Esophagus mucosa (tissue), 1 donor: ENCODE data around the gene BIN1. TPM values are rescaled to one million over a fixed set of nuclear protein-coding genes. Genes with fewer than 3 reads are reported as not detected.

Source experiments
- ATAC-seq: fragments of 200-7000 bp; cut with Tn5 transposase; one replicate; pipeline ENCODE4 v1.9.1; 2020
- total RNA-seq: library from RNA; stranded (reverse); gene quantifications from one replicate; pipeline ENCODE4 v1.2.4, GENCODE V29; 2023
- donor health status: DM: yes; HTN: yes; CAD: no.

BIN1 gene
- total RNA-seq, 1 donor from 2014 or later, result 4.5 TPM

DNA sequence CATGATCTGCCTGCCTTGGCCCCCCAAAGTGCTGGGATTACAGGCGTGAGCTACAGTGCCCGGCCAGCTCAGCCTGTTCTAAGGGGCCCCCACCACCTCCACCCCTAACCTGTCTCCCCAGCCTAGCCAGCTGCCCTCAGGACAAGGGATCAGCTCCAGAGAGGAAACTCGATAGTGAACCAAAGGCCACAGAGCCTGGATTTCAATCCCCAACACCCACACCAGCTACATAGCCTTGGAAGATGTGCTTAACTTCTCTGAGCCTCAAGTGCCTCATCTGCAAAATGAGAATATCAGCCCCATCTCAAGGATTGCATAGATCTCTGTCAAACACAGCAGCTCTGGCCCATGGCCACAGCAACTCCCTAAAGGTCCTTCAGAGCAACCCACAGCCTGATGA lies 32.0 kb downstream of the BIN1 start:
- no peak for ATAC-seq

DNA sequence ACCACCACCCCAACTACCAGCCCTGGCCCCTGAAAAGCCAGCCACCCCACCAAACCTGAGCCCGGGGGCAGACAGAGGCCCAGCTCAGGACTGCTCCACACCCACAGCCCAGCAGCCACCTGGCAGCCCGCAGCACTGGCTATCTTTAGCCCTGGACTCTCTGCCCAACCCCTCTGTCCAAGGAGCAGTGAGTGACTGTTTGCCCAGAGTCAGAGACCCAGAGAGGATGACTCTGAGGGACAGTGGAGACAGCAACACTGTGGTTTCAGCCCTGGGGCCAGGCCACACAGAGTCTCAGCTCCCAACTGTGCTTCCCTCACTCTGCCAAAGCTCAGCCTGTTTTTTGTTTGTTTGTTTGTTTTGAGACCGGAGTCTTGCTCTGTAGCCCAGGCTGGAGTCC lies 32.6 kb downstream of the BIN1 start:
- ATAC-seq, result no peak

DNA sequence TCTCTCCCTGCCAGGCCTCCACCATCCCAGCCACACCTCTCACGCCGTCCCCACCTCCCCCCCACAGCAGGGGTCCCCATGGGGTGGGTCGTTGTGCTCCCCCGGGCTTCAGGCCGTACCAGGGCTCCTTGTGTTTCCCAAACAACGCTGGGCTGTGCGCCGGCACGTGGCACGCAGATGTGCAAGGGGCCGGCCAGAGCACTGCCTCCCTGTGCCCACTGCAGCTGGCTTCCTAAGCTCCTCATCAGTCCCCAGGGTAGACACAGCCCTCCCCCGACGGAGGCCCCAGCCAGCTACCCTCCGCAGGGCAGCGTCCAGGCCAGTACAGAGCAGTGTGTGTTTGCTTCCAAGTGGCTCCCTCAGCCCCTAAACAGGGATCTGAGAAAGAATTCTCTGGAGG lies 34.0 kb downstream of the BIN1 start:
- ATAC-seq, result no peak

DNA sequence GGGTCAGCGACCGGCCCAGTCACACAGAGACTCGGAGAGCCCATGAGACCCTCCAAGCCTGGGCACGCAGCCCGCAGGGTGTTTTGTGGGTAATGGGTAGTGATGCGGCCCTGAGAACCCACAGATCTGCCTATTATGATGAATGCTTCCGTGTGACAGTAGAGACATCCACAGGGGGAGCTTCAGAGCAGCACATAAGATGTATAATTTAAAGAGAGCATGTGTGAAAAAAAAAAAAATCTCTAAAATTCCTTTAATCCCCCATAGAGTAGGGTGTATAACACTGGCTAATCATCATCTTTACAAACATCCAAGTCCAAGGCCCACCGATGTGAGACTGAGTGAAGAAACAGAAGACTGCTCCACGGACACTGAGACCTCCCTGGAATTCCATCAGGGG lies 34.6 kb downstream of the BIN1 start:
- ATAC-seq, result no peak

DNA sequence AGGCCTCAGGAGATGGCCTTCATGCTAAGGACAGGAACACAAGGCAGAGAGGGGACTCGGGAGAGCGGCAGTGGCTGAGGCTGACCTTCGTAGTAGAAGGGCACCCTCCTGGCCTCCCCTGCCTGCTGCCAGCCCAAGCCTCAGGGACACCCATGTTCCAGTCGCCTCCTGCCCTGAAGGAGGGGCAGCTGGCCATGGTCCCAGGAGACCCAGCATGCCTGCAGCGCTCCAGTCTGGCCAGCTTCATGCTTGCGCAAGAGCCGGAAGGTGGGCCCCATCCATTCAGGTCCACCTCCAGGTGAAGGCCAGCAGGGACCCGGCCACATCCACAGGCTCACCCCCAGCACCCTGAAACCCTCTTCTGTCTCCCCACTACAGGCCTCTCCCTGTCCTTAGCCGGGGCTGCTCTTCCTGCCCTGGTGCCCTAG lies 35.0 kb downstream of the BIN1 start:
- ATAC-seq, result no peak

DNA sequence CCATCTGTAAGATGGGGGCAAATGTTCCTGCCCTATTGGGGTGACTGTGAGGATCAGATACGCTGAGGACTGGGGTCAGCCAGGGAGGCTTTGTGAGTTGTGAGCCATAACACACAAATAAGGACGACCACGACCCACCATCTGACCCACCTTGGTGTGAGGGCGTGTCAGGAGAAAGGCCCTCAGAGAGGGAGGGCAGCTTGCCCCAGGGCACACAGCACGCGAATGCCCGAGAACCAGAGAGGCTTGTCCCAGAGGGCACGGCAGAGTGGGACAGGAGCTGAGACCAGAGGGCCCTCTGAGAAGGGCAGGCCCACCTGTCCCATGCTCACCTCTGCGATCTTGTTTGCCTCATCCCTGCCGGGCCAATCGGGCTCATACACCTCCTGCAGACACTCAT lies 36.7 kb downstream of the BIN1 start:
- no peak for ATAC-seq

DNA sequence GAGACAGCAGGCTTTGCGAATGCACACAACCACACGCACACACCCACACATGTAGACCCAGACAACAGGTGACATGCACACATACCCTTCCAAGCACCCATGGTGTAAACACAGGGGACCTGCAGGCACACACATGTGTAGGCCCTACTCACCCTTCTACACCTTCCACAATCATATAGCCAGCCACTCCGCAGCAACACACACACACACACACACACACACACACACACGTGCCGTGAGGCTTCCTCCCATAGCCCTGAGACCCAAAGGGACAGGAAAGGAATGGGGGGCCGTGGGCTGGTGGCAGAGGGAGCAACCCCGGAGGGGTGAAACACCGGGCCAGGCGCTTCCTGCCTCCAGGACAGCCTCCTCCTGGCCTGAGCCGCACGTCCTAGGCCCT lies 37.4 kb downstream of the BIN1 start:
- ATAC-seq, result no peak

DNA sequence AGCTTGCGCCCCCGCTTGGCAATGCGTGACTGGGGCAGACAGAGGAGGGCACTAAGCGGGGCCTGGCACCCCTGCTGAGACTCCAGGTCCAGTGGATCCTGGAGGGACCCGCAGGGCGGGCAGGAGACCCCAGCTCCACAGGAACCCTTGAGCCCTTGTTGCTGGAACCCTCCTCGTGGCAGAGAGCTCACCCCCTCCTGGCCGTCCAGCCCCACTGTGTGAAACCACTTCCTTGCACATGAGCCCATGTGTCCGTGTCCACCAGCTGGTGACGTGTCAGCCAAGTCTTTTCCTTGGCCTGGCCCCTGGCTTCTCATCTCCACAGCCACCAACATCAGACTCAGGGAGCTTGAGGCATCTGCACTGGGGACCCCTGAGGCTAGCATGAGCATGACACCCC lies 38.0 kb downstream of the BIN1 start:
- ATAC-seq, result no peak

DNA sequence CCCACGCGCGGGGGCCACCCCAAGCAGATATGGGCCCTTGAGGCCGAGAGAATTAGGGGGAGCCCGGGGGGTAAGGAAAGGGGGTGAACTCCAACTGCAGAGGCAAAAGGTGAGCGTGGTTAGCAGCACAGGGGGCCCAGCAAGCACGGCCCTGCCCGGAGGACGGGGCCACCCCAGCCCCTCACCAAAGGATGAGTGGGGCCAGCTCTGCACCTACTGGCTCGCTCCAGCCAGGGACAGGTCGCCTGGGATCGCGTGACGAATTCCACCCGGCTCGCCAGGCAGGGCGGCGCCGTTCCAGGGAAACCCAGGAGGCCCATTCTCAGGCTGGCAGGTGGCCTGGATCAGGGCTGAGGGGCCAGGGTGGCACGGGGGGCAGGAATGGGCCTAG lies 38.6 kb downstream of the BIN1 start:
- ATAC-seq, result no peak

DNA sequence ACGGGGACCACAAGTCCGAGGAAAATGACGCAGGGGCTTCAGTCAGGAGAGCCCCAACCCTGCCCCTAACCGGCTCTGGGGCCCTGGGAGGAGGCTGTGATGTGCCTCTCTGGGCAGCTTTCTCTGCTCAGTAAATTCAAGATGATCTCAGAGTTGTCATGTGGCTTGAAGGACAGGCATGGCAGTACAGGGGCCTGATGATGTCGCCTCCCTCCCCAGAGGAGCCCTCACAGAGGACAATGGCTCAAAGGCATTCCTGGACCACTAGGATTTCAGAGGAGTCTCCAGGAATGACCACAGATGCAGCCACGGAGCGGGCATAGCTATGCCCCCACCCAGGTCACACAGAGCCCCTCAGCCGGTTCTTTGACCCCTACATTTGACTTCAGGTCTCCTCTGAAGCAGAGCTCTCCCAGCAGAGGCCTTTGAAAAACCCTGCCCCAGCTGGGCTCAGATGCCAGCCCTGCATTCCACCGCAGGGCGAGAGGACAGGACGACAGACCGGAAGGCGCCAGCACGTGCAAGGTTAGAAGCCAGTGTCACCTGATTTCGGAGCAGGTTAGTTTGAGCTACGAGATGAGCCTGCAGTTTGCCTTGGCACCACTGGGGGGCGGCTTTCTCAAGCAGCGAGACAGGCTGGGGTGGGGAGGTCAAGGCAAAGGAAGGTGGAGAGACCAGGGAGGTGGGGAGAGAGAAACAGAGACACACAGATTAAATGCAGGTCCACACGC lies 39.2 kb downstream of the BIN1 start:
- peak; percentile 31 for ATAC-seq

DNA sequence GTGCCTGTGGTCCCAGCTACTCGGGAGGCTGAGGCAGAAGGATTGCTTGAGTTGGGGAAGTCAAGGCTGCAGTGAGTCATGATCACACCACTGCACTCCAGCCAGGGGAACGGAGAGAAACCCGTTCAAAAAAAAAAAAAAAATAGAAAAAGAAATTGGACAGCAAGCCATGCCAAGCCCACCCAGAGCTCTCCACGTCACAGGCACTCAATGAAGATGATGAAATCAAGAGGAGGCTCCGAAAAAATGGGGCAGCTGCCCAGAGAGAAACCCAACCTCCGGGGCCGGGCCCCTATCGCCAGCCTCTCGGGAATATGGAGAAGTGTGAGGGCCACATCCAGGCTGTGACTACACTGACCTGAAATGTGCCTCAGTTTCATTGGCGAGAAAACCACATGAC lies 40.0 kb downstream of the BIN1 start:
- no peak for ATAC-seq

DNA sequence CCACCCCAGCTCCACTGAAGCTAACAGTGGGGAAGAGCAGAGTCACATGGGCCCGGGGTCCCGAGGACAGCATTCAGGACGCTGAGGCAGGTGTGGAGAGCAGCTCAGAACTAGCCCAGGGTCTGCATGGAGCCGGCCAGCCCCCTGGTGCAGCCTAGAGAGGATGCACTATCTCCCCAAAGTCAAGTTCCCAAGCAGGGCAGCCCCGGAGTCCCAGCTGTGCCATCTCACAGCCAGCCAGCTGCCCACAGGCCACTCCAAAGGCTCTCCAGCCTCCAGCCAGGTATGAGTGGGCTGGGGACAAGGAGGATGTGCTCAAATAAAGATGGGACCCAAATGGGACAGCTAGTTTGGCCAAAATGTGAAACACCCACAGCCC lies 41.0 kb downstream of the BIN1 start:
- ATAC-seq, result no peak

DNA sequence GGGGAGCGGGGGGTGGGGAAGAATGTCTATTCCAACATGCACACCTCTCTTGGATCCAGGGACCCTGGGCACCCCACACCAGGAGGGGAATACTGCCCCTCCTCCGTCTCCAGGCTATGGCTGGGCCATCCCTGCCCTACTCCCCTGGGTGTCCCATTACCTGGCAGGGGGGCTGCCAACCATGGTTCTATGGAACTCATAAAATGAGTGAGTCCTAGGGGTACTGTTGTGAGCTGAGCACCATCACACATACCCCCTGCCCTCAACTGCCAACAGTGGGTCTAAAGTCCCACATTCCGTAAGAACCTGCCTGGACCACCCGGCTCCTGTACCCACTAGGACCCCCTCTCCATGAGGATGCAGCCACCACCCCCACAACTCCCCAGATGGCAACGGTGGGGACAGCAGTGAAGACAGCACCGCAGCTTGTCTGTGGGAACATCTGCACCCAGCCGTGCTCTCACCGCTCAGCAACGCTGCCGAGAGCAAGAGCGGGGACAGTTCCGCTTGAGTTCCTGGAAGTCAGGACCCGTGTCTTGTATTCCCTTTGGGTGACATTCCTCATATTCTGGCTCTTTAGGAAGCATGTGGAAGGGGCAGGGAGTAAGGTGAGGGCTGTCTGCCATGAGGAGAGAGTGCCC lies 41.5 kb downstream of the BIN1 start:
- ATAC-seq, result no peak

DNA sequence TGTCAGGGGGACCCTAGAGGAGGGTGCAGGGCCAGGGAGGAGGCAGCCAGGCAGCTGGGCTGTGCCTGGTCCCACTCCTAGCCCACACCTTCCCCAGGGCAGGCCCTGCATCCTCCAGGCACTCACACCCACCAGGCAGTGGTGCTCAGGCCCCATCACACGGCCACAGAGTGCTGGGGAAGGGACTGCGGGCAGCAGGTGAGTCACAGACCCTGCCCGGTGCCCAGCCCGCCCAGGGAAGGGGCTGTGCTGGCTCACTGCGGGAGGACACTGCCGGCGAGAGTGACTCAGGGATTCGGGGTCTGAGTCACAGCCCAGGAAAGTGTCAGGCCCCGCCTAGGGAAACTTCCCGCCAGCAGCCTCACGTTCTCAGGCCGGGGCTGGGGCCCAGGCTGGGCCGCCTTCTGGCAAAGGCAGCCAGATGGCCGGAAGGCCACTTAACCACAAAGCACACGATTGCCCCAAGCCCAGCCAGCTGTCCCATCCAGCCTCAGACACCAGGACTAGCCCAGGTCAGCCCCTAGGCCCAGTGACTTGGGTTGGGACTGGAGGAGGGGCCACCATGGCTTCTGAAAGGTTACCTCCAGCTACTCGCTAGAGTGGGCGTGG lies 42.2 kb downstream of the BIN1 start:
- ATAC-seq, result peak; percentile 96

DNA sequence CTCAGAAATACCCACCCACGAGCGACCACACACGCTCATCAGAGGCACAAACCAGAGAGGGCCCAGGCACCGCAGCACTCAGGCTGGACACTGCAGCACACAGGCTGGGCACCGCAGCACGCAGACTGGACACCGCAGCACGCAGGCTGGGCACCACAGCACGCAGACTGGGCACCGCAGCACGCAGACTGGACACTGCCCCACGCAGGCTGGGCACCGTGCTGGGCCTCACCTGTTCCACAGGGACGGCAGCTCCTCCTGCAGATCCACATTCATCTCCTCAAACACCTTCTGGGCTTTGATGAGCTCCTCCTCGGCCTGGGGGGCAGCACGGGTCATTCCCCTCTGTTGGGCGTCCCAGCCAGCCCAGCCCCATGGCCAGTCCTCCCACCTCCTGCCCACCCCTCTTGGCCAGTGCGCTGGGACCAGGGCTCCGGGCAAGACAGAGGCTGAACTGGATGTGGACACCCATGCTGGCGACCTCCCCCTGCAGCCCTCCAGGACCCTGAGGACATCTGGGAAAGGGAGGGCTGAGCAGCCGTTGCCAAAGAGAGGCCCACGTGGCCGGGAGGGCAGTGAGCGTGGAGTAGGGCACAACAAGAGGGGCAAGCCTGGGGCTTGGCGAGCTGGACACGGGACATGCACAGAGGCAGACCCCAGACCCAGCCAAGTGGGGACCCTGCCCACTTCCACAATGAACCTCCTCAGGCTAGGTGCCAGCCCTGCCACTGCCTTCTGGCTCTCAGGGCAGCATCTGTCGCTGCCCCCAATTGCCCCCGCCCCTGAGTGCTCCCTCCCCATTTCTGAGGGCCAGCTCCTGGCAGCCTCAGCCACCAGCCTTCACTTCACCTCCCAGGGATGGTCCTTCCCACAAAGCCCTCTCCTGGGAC lies 43.0 kb downstream of the BIN1 start:
- ATAC-seq, result no peak

DNA sequence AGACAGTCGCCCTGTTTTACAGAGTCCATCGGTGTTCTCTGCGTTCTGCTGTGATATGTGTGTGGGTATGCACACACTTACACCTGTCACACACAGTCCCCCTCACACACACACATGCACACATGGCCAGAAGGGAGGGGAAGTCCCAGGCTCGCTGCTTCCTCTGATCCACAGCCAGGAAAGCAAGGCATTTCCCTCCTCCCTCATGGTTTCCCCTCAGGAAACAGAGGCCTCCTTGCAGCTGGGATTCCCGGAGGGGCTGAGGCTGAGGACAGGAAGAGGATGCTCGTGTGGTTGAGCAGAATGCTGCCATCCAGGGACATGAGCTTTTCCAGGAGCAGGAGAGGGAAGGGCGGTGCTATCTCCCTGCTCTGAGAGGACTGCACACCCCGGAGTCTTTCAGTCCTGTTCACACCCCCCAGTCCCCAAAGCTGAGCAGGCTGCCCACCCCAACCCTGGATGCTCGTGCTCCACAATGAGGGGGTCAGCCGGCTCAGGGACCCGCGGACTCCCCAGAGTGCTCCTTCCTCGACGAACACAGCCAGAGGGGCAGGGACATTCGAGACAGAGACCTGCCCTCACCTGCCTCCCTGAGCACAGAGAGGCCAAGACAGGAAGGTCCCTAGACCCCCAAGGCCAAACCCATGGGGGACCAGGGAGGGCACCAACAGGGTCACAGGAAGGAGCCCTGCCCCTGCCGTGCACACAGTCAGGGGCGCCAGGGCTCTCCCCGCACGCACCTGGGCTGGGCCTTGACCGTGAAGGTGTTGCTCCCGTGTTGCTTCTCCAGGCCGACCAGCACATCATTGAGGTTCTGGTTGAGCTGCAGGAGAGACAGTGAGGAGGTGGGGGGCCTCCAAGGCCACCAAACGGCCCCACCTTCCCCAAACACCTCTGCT lies 45.3 kb downstream of the BIN1 start:
- no peak for ATAC-seq

DNA sequence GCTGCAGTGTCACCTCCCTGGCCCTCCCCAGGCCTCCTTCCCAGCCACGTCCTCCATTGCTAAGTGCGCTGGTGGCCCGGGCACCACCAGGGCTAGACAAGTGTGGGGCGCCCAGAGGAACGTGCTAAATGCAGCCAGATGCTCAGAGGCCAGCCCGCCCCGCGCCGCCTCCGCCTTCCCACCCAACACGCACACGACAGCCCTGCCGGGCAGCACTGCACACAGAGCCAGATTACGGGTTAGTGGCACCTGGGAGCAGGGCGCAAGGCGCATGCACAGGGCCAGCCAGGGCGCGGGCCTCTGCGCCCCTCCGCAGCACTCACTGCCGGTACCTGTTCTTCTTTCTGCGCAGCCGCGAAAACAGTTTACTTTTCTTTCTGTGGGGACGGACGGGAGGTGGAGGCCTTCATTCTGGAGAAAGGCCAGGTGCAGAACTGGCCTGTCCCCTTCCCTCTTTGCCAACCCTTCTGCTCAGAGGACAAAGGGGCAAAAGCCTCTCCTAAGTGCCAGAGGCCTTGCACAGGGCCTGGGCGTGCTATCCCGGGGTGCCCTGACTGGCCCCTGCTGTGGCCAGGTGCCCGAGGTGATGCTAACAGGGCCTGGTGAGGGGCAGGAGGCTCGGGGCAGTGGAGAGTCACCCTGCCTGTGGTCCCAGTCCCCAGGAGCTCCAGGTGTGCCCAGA lies 46.5 kb downstream of the BIN1 start:
- ATAC-seq, result no peak

DNA sequence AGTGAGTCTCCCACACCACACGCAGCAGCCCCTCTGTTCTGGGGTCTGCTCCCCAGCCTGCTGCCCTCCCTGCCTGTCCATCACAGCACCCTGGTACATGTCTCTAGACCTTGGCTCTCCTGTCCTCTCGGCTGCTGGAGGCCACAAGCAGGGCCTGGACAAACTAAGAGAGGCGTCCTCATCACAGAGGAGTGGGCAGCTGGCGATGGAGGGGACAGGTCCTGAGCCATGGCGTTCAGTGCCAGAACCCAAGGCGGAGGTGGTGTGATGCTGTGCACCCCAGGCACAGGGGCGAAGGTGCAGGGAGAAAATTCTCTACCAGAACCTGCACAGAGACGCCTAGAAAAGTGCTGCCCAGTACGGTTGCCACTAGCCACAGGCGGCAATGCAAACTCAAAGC lies 47.4 kb downstream of the BIN1 start:
- ATAC-seq, result no peak

DNA sequence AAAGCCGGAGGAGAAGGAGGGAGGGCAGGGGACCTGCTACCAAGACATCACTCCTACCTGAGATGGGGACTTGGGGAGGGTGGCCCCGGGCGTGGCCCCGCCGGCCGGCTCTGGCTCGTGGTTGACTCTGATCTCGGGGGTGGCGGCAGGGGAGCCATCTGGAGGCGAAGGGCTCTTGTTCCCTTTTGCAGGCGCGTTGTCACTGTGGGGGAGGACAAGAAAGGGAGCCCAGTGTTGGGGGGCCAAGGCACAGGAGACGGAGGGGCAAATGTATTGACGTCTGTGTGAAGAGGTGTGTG lies 48.1 kb downstream of the BIN1 start:
- no peak for ATAC-seq

DNA sequence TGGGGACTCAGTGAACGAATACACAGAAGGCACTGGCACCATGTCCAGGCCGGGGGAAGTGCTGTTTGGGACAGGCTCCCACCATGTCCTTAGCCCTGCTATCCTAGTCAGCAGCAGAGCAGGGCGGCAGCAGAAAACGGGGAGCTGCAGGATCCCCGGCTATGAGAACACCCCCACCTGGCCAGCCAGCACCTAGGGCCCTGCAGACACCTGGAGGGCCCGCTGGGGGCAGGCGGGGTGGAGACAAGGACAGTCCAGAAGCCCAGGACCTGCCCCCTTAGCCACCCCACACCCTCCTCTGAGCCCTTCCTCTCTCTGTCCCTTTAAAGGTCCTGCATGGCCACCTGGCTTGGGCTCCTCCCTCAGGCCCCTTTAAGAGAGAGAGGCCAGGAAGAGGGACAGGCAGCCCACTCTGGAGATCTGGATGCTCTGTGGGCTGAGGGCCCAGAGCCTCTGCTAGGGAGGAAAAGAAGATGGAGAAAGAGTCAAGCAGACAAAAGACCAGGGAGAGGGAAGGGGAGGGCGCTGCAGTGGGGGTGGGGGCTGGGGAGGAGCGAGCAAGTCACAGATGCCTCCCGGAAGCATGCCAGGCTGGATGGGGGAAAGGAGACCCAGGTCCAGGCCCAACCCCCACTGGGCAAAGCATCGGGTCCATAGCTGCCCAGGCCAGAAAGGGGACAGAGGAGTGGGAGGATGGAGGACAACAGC lies 48.6 kb downstream of the BIN1 start:
- no peak for ATAC-seq
